H9 (cell line): ENCODE results near the gene RAB25. TPM values are rescaled to one million over a fixed set of nuclear protein-coding genes. Genes with fewer than 3 reads are reported as not detected.
A peak's percentile ranks its signal among the peaks of the same experiment; 100 is the strongest.

Experiments used
- DNase-seq: peaks from one replicate; pipeline ENCODE4 v3.0.0-alpha.2; 2017
- H2AFZ ChIP-seq: one replicate; pipeline ENCODE4 v1.6.1; 2013; ENCODE audit warnings: mild to moderate bottlenecking, low read length, control low read depth, moderate library complexity
- H2AK5ac ChIP-seq: 2 replicates; pipeline ENCODE4 v1.6.1; 2013; ENCODE audit warnings: low read length, control low read depth, mixed read lengths; ENCODE audit not compliant: insufficient read length
- H2BK120ac ChIP-seq: one replicate; pipeline ENCODE4 v1.6.1; 2013; ENCODE audit warnings: low read depth, mild to moderate bottlenecking, low read length, control low read depth, inconsistent platforms; ENCODE audit not compliant: poor library complexity, severe bottlenecking
- H2BK12ac ChIP-seq: 2 replicates; pipeline ENCODE4 v1.6.1; 2013; ENCODE audit warnings: low read length, control low read depth, mixed read lengths, low read depth; ENCODE audit not compliant: insufficient read length
- H2BK15ac ChIP-seq: 2 replicates; pipeline ENCODE4 v1.6.1; 2013; ENCODE audit warnings: low read depth, low read length, control low read depth
- H2BK20ac ChIP-seq: one replicate; pipeline ENCODE4 v1.6.1; 2013; ENCODE audit warnings: low read depth, mild to moderate bottlenecking, low read length, control low read depth, inconsistent platforms; ENCODE audit not compliant: poor library complexity, severe bottlenecking
- H2BK5ac ChIP-seq: 2 replicates; pipeline ENCODE4 v1.6.1; 2013; ENCODE audit warnings: low read length, control low read depth, mixed read lengths; ENCODE audit not compliant: insufficient read length
- H3K14ac ChIP-seq: 2 replicates; pipeline ENCODE4 v1.6.1; 2013; ENCODE audit warnings: low read length, control low read depth; ENCODE audit not compliant: insufficient read depth
- H3K18ac ChIP-seq: 2 replicates; pipeline ENCODE4 v1.6.1; 2013; ENCODE audit warnings: low read depth, mild to moderate bottlenecking, mixed read lengths, low read length, control low read depth; ENCODE audit not compliant: insufficient read length
- H3K23ac ChIP-seq: 2 replicates; pipeline ENCODE4 v1.6.1; 2013; ENCODE audit warnings: low read length, control low read depth, mixed read lengths, low read depth; ENCODE audit not compliant: insufficient read length
- H3K23me2 ChIP-seq: 2 replicates; pipeline ENCODE4 v1.6.1; 2013; ENCODE audit warnings: low read depth, mild to moderate bottlenecking, mixed read lengths, low read length, control low read depth; ENCODE audit not compliant: insufficient read length, poor library complexity, severe bottlenecking
- H3K27ac ChIP-seq: 2 replicates; pipeline ENCODE4 v1.5.1; 2013; ENCODE audit warnings: low read length, control low read depth, mixed read lengths, low read depth; ENCODE audit not compliant: insufficient read length
- H3K27me3 ChIP-seq: 2 replicates; pipeline ENCODE4 v1.6.1; 2013; ENCODE audit warnings: low read length, control low read depth, inconsistent platforms; ENCODE audit not compliant: insufficient read depth
- H3K4ac ChIP-seq: 2 replicates; pipeline ENCODE4 v1.6.1; 2013; ENCODE audit warnings: low read depth, mild to moderate bottlenecking, control low read depth, inconsistent platforms, low read length, moderate library complexity
- H3K4me1 ChIP-seq: 2 replicates; pipeline ENCODE4 v1.6.1; 2013; ENCODE audit warnings: low read length, control low read depth, inconsistent platforms; ENCODE audit not compliant: insufficient read depth
- H3K4me2 ChIP-seq: 2 replicates; pipeline ENCODE4 v1.6.1; 2013; ENCODE audit warnings: low read length, control low read depth, mixed read lengths; ENCODE audit not compliant: insufficient read length, insufficient read depth
- H3K56ac ChIP-seq: 2 replicates; pipeline ENCODE4 v1.6.1; 2013; ENCODE audit warnings: low read depth, mild to moderate bottlenecking, mixed read lengths, low read length, control low read depth; ENCODE audit not compliant: insufficient read length
- H3K79me1 ChIP-seq: 2 replicates; pipeline ENCODE4 v1.6.1; 2013; ENCODE audit warnings: low read depth, mild to moderate bottlenecking, moderate library complexity, low read length, control low read depth, inconsistent platforms; ENCODE audit not compliant: insufficient read depth, poor library complexity, severe bottlenecking
- H3K79me2 ChIP-seq: 2 replicates; pipeline ENCODE4 v1.6.1; 2013; ENCODE audit warnings: low read length, control low read depth, inconsistent platforms; ENCODE audit not compliant: insufficient read depth
- H3K9ac ChIP-seq: 2 replicates; pipeline ENCODE4 v1.6.1; 2013; ENCODE audit warnings: low read length, control low read depth, mixed read lengths; ENCODE audit not compliant: insufficient read length; ENCODE audit errors: extremely low read depth
- H3K9me3 ChIP-seq: one replicate; pipeline ENCODE4 v1.6.1; 2013; ENCODE audit warnings: low read depth, low read length, inconsistent platforms; ENCODE audit not compliant: control insufficient read depth
- H3T11ph ChIP-seq: one replicate; pipeline ENCODE4 v1.6.1; 2013; ENCODE audit warnings: mild to moderate bottlenecking, low read length, control low read depth, inconsistent platforms
- H4K20me1 ChIP-seq: one replicate; pipeline ENCODE4 v1.6.1; 2013; ENCODE audit not compliant: control insufficient read depth, insufficient read length, insufficient read depth
- H4K5ac ChIP-seq: 2 replicates; pipeline ENCODE4 v1.6.1; 2013; ENCODE audit warnings: low read depth, mild to moderate bottlenecking, mixed read lengths, low read length, control low read depth; ENCODE audit not compliant: insufficient read length
- H4K8ac ChIP-seq: replicated peaks from 2 replicates; pipeline ENCODE4 v1.6.1; 2013; ENCODE audit warnings: low read length, control low read depth, mixed read lengths, low read depth; ENCODE audit not compliant: insufficient read length
- H4K91ac ChIP-seq: 2 replicates; pipeline ENCODE4 v1.6.1; 2013; ENCODE audit warnings: low read depth, mild to moderate bottlenecking, moderate library complexity, mixed read lengths, low read length, control low read depth; ENCODE audit not compliant: insufficient read length
- H3K27ac Mint-ChIP-seq, 3 experiments: 2 replicates in 2 of 3; 3 replicates in 1 of 3; pipeline ENCODE4 v1.8.0; 2020 to 2021; ENCODE audit warnings: mixed read lengths in 3 of 3, mild to moderate bottlenecking in 1 of 3, moderate library complexity in 1 of 3
- H3K27me3 Mint-ChIP-seq: 2 replicates; pipeline ENCODE4 v1.8.0; 2021; ENCODE audit warnings: low read depth, mild to moderate bottlenecking, moderate library complexity, mixed read lengths
- H3K36me3 Mint-ChIP-seq, 3 experiments: 2 replicates in 2 of 3; 3 replicates in 1 of 3; pipeline ENCODE4 v1.8.0; 2020 to 2021; ENCODE audit warnings: low read depth in 3 of 3, mixed read lengths in 3 of 3; ENCODE audit not compliant: insufficient read depth in 1 of 3
- H3K4me1 Mint-ChIP-seq, 2 experiments: 2 replicates each; pipeline ENCODE4 v1.8.0; 2020; ENCODE audit warnings: mixed read lengths in 2 of 2
- H3K4me3 Mint-ChIP-seq, 2 experiments: 2 replicates in 1 of 2; 3 replicates in 1 of 2; pipeline ENCODE4 v1.8.0; 2020 to 2021; ENCODE audit warnings: mild to moderate bottlenecking in 2 of 2, mixed read lengths in 2 of 2, moderate library complexity in 1 of 2
- H3K9me3 Mint-ChIP-seq, 2 experiments: 2 replicates in 1 of 2; 3 replicates in 1 of 2; pipeline ENCODE4 v1.8.0; 2020; ENCODE audit warnings: mild to moderate bottlenecking in 2 of 2, mixed read lengths in 2 of 2, moderate library complexity in 1 of 2
- WGBS: extraction: QIAGEN DNeasy Blood & Tissue Kit; methylation state at CpG from one replicate; pipeline ENCODE4 v1.1.7; 2013; ENCODE audit warnings: missing lambda C conversion rate, low lambda C conversion rate, mixed read lengths; ENCODE audit not compliant: insufficient read length; ENCODE audit errors: extremely low coverage; 5-methylcytosine and 5-hydroxymethylcytosine counted together
- total RNA-seq: library from RNA; stranded (reverse); gene quantifications from 2 replicates; pipeline ENCODE4 v1.2.1, GENCODE V29; 2021
- TF ChIP-seq, protein P1 (sequence below): fragments of 200-600 bp; sonication (generic); conservative IDR thresholded peaks from 3 replicates; pipeline ENCODE4 v1.8.0; 2021; ENCODE audit warnings: antibody characterized with exemption, mild to moderate bottlenecking

The RAB25 gene
- total RNA-seq, 1 experiment from 2014 or later: 43.1 TPM

DNA sequence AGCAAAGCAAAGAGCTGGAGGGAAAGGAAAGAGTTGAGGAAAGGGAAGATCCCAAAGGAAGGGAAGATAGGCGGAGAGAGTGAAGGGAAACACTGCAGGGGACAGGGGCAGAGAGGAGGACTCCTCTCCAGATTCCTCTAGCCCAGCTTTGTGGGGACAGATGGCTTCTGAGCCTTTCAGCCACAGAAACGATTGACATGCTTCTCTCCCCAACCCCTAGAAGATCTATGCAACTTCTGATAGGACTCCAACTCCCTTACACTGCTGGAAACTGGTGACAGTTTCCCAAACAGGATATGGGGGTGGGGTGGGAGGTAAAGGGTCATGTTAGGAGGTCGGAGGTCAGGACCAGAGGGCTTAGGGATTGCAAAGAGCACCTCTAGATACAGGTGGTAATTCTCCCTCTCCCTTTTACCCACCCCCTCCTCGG, 14.8 kb downstream of the RAB25 start:
- H3K23me2 ChIP-seq: peaks cover 10% of the 10 kb centered on the region
- TF ChIP-seq, protein P1, sequence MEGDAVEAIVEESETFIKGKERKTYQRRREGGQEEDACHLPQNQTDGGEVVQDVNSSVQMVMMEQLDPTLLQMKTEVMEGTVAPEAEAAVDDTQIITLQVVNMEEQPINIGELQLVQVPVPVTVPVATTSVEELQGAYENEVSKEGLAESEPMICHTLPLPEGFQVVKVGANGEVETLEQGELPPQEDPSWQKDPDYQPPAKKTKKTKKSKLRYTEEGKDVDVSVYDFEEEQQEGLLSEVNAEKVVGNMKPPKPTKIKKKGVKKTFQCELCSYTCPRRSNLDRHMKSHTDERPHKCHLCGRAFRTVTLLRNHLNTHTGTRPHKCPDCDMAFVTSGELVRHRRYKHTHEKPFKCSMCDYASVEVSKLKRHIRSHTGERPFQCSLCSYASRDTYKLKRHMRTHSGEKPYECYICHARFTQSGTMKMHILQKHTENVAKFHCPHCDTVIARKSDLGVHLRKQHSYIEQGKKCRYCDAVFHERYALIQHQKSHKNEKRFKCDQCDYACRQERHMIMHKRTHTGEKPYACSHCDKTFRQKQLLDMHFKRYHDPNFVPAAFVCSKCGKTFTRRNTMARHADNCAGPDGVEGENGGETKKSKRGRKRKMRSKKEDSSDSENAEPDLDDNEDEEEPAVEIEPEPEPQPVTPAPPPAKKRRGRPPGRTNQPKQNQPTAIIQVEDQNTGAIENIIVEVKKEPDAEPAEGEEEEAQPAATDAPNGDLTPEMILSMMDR: no peak
- peak overlapping the region; percentile 20 to 61; a peak in 4 of 5 replicates for H3K4me3 Mint-ChIP-seq
- WGBS: no CpG with 5 or more reads among the region's 4 CpGs
- no peaks in the 10 kb centered on the region for H3K27me3 Mint-ChIP-seq
- no peak overlapping the region for H3K27ac ChIP-seq
- peak overlapping the region; percentile 15 to 95 (median 16); a peak in 4 of 7 replicates for H3K27ac Mint-ChIP-seq
- H3K79me2 ChIP-seq: peaks cover 21% of the 10 kb centered on the region; the same call in 1 of the 2 replicates
- H3K27me3 ChIP-seq: no peaks in the 10 kb centered on the region
- H3K36me3 Mint-ChIP-seq: peaks cover 15 to 57% (median 57%) of the 10 kb centered on the region in 3 experiments; a peak in 6 of 7 replicates
- H2AK5ac ChIP-seq: no peak overlapping the region
- no peak overlapping the region for H3K56ac ChIP-seq
- peaks cover 32% of the 10 kb centered on the region for H3K4me1 ChIP-seq
- H3K4me1 Mint-ChIP-seq: peaks cover 79 to 88% of the 10 kb centered on the region in 2 experiments
- H2AFZ ChIP-seq: no peak overlapping the region
- no peaks in the 10 kb centered on the region for H3K9me3 ChIP-seq
- no peak overlapping the region for H4K8ac ChIP-seq
- no peaks in the 10 kb centered on the region for H3K9me3 Mint-ChIP-seq
- no peak overlapping the region for H3T11ph ChIP-seq
- no peak overlapping the region for H2BK15ac ChIP-seq
- H4K91ac ChIP-seq: no peak overlapping the region
- H3K4me2 ChIP-seq: peak overlapping the region; percentile 0
- no peak overlapping the region for H2BK5ac ChIP-seq
- no peak overlapping the region for H3K14ac ChIP-seq
- DNase-seq: peak; percentile 29
- H3K4ac ChIP-seq: no peak overlapping the region
- H3K23ac ChIP-seq: no peak overlapping the region
- no peak overlapping the region for H3K18ac ChIP-seq
- H3K79me1 ChIP-seq: no peaks in the 10 kb centered on the region
- H2BK20ac ChIP-seq: no peak overlapping the region
- no peak overlapping the region for H4K5ac ChIP-seq
- H4K20me1 ChIP-seq: no peaks in the 10 kb centered on the region
- H2BK120ac ChIP-seq: no peak overlapping the region
- no peak overlapping the region for H2BK12ac ChIP-seq
- no peak overlapping the region for H3K9ac ChIP-seq
